DOHH2 (cell line): Measurements from ENCODE around the gene LSAMP.

ENCODE experiments used
- EZH2phosphoT487 ChIP-seq: fragments of 200-600 bp; sonication (generic); IDR thresholded peaks from 2 replicates; pipeline ENCODE4 v1.6.1; 2017; ENCODE audit warnings: borderline replicate concordance, mild to moderate bottlenecking, antibody characterized with exemption, low read length, moderate library complexity, mixed read lengths
- TF ChIP-seq, protein P1 (sequence below): fragments of 200-600 bp; sonication (generic); IDR thresholded peaks from one replicate; pipeline ENCODE4 v1.5.1; 2014; ENCODE audit warnings: antibody characterized with exemption, mild to moderate bottlenecking, low read depth, low read length; ENCODE audit not compliant: poor library complexity, severe bottlenecking

DNA sequence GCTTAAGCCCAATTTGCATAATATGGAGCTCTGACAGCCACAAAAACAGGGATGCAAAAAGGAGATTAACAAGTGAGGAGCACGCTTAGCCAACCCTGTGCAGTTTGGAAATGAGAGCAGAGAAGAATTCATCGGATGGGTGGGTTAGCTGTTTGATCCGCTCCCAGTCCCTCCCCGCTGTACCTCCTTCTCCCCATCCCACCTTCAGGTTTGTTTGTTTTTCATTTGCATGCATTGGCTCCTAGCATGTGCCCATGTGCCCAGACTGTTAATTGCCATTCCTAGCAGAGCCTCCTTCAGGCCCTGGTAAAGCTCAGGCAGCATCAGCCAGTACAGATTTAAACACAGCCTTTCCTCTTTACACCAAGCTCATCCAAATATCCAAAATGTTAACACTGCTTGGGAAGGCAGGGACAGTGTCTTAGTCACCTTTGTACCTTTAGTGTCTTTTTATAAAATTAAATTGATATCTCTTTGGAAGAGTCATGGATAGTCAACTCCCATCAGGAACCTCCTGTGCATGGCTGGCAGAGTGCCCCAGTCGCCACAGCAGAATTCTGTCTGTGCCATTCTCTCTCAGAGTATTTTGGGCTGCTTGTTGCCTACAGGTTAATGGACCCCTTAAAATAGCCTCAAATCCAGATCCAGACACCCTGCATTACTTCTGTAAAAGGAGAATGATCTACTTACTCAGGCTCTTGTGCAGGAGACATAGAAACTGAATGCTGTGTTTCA lies 244.2 kb downstream of the LSAMP start:
- TF ChIP-seq, protein P1, sequence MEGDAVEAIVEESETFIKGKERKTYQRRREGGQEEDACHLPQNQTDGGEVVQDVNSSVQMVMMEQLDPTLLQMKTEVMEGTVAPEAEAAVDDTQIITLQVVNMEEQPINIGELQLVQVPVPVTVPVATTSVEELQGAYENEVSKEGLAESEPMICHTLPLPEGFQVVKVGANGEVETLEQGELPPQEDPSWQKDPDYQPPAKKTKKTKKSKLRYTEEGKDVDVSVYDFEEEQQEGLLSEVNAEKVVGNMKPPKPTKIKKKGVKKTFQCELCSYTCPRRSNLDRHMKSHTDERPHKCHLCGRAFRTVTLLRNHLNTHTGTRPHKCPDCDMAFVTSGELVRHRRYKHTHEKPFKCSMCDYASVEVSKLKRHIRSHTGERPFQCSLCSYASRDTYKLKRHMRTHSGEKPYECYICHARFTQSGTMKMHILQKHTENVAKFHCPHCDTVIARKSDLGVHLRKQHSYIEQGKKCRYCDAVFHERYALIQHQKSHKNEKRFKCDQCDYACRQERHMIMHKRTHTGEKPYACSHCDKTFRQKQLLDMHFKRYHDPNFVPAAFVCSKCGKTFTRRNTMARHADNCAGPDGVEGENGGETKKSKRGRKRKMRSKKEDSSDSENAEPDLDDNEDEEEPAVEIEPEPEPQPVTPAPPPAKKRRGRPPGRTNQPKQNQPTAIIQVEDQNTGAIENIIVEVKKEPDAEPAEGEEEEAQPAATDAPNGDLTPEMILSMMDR: no peak
- no peak for TF ChIP-seq EZH2phosphoT487
